SK-N-SH (cell line): Measurements from ENCODE around the gene SELENOH.

Experiments
- CHD2 ChIP-seq: fragments of 150-350 bp; IDR thresholded peaks from 2 replicates; pipeline ENCODE4 v1.6.1; 2018; ENCODE audit warnings: low read length; ENCODE audit not compliant: partially characterized antibody
- EP300 ChIP-seq, 2 experiments: IDR thresholded peaks; 2 replicates each; pipeline versions ENCODE4 v1.4.0 to v1.6.1; 2012; ENCODE audit warnings: borderline replicate concordance in 1 of 2, low read depth in 1 of 2, low read length in 1 of 2
- MAX ChIP-seq: IDR thresholded peaks from 2 replicates; pipeline ENCODE4 v1.4.0; 2012; ENCODE audit warnings: low read depth
- NFIC ChIP-seq: IDR thresholded peaks from 2 replicates; pipeline ENCODE4 v1.4.0; 2012; ENCODE audit warnings: borderline replicate concordance
- POLR2AphosphoS5 ChIP-seq: IDR thresholded peaks from 2 replicates; pipeline ENCODE4 v1.6.1; 2012; ENCODE audit warnings: low read depth, low read length
- RCOR1 ChIP-seq: fragments of 150-350 bp; IDR thresholded peaks from 2 replicates; pipeline ENCODE4 v1.6.1; 2017; ENCODE audit warnings: antibody characterized with exemption, low read length
- RFX5 ChIP-seq: IDR thresholded peaks from 2 replicates; pipeline ENCODE4 v1.6.1; 2012; ENCODE audit warnings: mild to moderate bottlenecking, improper control_type of control experiment, low read length
- SMC3 ChIP-seq: IDR thresholded peaks from 2 replicates; pipeline ENCODE4 v1.6.1; 2012; ENCODE audit warnings: low read depth, low read length, improper control_type of control experiment
- TAF1 ChIP-seq: IDR thresholded peaks from 2 replicates; pipeline ENCODE4 v1.6.1; 2012; ENCODE audit warnings: low read depth, mild to moderate bottlenecking, low read length, moderate library complexity, borderline replicate concordance
- TEAD4 ChIP-seq: IDR thresholded peaks from 2 replicates; pipeline ENCODE4 v1.4.0; 2012; ENCODE audit warnings: mild to moderate bottlenecking, borderline replicate concordance; ENCODE audit not compliant: insufficient read depth
- YY1 ChIP-seq: IDR thresholded peaks from 2 replicates; pipeline ENCODE4 v1.4.0; 2012; ENCODE audit warnings: low read depth, mild to moderate bottlenecking
- TF ChIP-seq, protein P1 (sequence below): fragments of 200-600 bp; sonication (generic); IDR thresholded peaks from 2 replicates; pipeline ENCODE4 v1.6.1; 2017; ENCODE audit warnings: antibody characterized with exemption, mild to moderate bottlenecking, moderate library complexity

- TF ChIP-seq POLR2AphosphoS5 (no peak), EP300 (IDR thresholded peaks at IDR 0.05; ENCODE audit: borderline replicate concordance in 1 of 2, low read depth in 1 of 2, low read length in 1 of 2) (no peak), YY1 (no peak), TAF1 (no peak), RFX5 (no peak), MAX (no peak), TEAD4 (no peak), NFIC (no peak), CHD2 (no peak), RCOR1 (no peak), SMC3 (no peak)
- TF ChIP-seq, protein P1, sequence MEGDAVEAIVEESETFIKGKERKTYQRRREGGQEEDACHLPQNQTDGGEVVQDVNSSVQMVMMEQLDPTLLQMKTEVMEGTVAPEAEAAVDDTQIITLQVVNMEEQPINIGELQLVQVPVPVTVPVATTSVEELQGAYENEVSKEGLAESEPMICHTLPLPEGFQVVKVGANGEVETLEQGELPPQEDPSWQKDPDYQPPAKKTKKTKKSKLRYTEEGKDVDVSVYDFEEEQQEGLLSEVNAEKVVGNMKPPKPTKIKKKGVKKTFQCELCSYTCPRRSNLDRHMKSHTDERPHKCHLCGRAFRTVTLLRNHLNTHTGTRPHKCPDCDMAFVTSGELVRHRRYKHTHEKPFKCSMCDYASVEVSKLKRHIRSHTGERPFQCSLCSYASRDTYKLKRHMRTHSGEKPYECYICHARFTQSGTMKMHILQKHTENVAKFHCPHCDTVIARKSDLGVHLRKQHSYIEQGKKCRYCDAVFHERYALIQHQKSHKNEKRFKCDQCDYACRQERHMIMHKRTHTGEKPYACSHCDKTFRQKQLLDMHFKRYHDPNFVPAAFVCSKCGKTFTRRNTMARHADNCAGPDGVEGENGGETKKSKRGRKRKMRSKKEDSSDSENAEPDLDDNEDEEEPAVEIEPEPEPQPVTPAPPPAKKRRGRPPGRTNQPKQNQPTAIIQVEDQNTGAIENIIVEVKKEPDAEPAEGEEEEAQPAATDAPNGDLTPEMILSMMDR, result no peak
Observed at GRCh38 chr11:57751176-57751575, 9.9 kb downstream of the SELENOH start.
